K562 treated with DMSO at 1 percent for 24 hours (cell line): ENCODE data around the gene TGFBR3. TPM values are rescaled to one million over a fixed set of nuclear protein-coding genes. Genes with fewer than 3 reads are reported as not detected.

Experiments
- total RNA-seq: library from RNA; unstranded; fragments of 300-600 nt; gene quantifications from 2 replicates; pipeline ENCODE4 v1.2.3, GENCODE V29; 2022; ENCODE audit warnings: low read depth; ENCODE audit not compliant: insufficient read depth

Gene TGFBR3
- 14.9 and 17.3 TPM in 2 replicates for total RNA-seq

DNA sequence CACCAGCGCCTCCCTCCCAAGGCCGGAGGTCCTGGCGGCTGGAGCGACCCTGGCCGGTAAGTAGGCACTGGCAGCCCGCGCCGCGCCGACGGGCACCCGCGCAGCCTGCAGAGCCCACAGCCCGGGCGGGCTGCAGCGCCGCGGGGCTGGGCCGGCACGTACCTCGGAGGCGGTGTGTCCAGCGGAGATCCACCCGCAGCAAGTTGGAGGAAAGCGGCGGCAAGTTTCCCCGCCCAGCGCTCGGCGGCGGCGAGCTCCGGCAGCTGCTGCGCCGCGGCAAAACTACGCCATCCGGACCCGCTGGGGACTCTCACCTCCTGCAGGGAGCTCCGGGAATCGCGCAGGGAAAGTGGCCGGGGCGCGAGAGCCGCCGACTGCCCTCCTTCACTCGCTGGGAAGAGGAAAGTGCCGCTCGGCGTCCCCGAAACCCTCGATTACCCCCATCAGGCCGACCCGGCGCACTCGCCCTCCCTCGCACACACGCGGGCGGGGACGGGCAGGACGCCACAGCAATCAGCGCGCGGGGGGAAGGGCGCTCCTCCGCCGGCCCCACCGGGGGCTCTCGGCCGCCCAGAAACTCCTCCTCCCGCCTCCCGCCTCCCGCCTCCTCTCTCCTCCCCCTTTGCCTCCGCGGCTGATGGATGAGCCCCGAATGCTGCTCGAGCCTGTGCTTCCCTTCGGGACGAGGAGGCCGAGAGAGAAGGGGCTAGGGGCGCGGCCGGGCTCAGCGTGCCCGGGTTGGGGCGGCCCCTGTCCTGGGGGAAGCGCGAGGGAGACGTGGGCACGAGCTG, at the start of gene TGFBR3:
Gene TGFBR3 (minus strand): TSS at position 436 of the 791 bp plus-strand sequence. CDS start 24,620 bp downstream, outside the sequence.

Other genes starting within 250 kb of the TGFBR3 start
- gene BRDT, start 63.2 kb upstream of the TGFBR3 start, total RNA-seq, result not detected in 2 replicates
- gene EPHX4, start 143.8 kb upstream of the TGFBR3 start, total RNA-seq, result not detected in 2 replicates
- gene SETSIP, start 189.3 kb upstream of the TGFBR3 start, total RNA-seq, result not detected in 2 replicates
- gene BTBD8, start 194.2 kb upstream of the TGFBR3 start, total RNA-seq, result 1.8 and 2.2 TPM in 2 replicates